Uterus (tissue), 2 donors: Measurements from ENCODE around the gene ASAP2.

Experiments used
- CTCF ChIP-seq, 4 experiments: fragments of 200-600 bp in 2 of 4; fragments of 450-650 bp in 2 of 4; sonication (generic) in 2 of 4; IDR thresholded peaks; one replicate each; pipeline ENCODE4 v1.5.1; 2016 to 2019; ENCODE audit warnings: antibody characterized with exemption in 4 of 4, mild to moderate bottlenecking in 2 of 4, moderate library complexity in 1 of 4
- POLR2A ChIP-seq, 2 donors: fragments of 450-650 bp; IDR thresholded peaks; one replicate each; pipeline ENCODE4 v1.6.1; 2016; ENCODE audit warnings: antibody characterized with exemption in 2 of 2, mild to moderate bottlenecking in 1 of 2, moderate library complexity in 1 of 2

GRCh38 chr2:9419541-9419940 lies 212.9 kb downstream of the ASAP2 start:
- TF ChIP-seq POLR2A (IDR thresholded peaks at IDR 0.05): no peak
- TF ChIP-seq CTCF (IDR thresholded peaks at IDR 0.05): no peak
